ENCODE data around the gene RRBP1.

RRBP1 gene

GRCh38 chr20:17637413-17637780, 44.6 kb downstream of the RRBP1 start:
- DNase-seq, result peak in 1 of 51 donors; percentile 21

GRCh38 chr20:17636523-17637412, 45.3 kb downstream of the RRBP1 start:
- DNase-seq, result peak in 47 of 51 donors; percentile 17 to 92 (median 75)

GRCh38 chr20:17635332-17636244, 46.5 kb downstream of the RRBP1 start:
- peak in 1 of 51 donors; percentile 11 for DNase-seq

- peak in 18 of 51 donors; percentile 14 to 54 (median 37) for DNase-seq
Measured at GRCh38 chr20:17634661-17635331, 47.2 kb downstream of the RRBP1 start.

- peak in 10 of 51 donors; percentile 10 to 37 (median 20) for DNase-seq
Measured at GRCh38 chr20:17633850-17634500, 48.1 kb downstream of the RRBP1 start.

GRCh38 chr20:17633221-17633849, 48.7 kb downstream of the RRBP1 start:
- DNase-seq, result no peak

- DNase-seq, result no peak
Measured at GRCh38 chr20:17631576-17632319, 50.3 kb downstream of the RRBP1 start.

- DNase-seq, result no peak
Measured at GRCh38 chr20:17630806-17631195, 51.2 kb downstream of the RRBP1 start.

- no peak for DNase-seq
Measured at GRCh38 chr20:17630151-17630805, 51.8 kb downstream of the RRBP1 start.

GRCh38 chr20:17629678-17630089, 52.4 kb downstream of the RRBP1 start:
- no peak for DNase-seq

GRCh38 chr20:17629025-17629424, 53.0 kb downstream of the RRBP1 start:
- no peak for DNase-seq

- no peak for DNase-seq
Measured at GRCh38 chr20:17628101-17628841, 53.8 kb downstream of the RRBP1 start.

GRCh38 chr20:17627101-17627955, 54.7 kb downstream of the RRBP1 start:
- no peak for DNase-seq

GRCh38 chr20:17626217-17627007, 55.6 kb downstream of the RRBP1 start:
- DNase-seq, result no peak

GRCh38 chr20:17625246-17626051, 56.6 kb downstream of the RRBP1 start:
- no peak for DNase-seq

All from hypothalamus (tissue), 51 donors.